ENCODE results near the gene CACNB2.

Gene CACNB2

DNA sequence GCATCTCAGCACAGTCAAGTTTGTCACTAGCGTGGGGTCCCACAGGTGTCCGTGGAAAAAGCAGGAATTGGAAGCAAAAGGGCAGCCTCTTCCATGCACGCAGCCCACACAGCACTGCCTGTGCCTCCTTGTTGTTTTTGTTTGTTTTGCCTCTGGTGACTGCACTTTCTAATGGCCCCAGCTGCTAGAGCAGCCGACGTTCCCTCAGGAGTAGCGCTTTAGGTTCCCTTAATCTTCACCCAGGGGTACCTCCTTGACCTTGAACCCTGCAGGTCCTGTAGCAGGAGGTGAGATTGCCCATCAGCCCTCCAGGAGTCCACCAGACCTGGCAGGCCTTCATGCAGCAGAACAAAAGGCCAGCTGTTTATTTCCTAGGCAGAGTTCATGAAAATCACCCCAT lies 210.1 kb downstream of the CACNB2 start:
- no peak for DNase-seq

GRCh38 chr10:18351421-18351820 lies 211.2 kb downstream of the CACNB2 start:
- DNase-seq = no peak

- DNase-seq = no peak
Measured at GRCh38 chr10:18352175-18352574, 212.0 kb downstream of the CACNB2 start.

- no peak for DNase-seq
Measured at GRCh38 chr10:18359812-18360211, 219.6 kb downstream of the CACNB2 start.

GRCh38 chr10:18362892-18363291 lies 222.7 kb downstream of the CACNB2 start:
- no peak for DNase-seq

DNA sequence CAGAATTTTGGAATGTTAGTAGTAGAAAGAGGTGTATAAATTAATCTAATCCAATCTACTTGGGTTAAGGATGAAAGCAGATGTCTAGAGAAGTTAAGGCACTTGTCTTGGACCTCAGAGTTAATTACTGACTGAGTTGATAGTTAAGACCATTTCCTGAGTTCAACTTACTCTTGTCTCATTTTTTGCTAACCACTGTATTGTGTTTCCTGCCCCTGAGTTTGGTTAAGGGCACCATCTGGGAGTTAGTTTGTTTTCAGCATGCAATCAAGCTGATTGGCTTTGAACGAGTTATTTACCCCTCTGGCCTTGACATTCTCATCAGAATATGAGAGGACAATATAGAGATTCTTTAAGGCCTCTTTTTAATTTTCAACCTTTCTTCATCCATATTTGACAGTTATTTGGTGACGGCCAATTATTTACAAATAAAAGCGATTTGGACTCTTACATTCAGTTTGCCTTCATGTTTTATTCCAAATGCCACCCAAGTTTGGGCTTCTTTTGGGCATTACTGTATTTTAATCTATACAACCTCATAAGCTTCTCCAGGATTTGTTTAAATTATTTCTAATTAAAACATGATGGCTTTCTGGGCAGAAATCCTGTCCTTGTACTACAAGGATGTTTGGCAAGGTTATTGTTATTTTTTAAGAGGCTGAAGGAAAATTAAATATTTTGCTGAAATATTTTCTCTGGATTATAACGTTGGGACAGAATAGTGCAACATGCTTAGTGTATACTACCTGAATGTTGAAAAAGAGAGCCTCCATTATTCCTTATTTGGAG lies 225.0 kb downstream of the CACNB2 start:
- no peak for DNase-seq

DNA sequence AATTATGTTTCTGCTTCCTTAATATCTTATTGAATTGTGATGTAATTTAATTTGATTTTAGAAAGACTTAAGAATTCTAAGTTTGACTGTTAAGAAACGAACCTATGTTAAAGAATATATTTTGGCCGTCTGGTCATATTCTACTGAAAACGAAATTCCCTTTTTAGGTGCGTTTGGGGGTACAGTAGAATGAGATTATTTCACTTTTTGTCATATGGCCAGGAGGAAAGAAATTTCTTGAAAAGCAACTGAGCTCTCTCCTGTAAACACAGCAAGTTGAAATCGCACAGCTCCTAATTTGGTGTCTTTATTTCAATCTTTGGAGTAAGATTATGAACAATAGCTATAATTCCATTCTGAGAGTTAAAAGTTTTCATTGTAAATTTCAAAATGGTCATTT lies 227.6 kb downstream of the CACNB2 start:
- no peak for DNase-seq

DNA sequence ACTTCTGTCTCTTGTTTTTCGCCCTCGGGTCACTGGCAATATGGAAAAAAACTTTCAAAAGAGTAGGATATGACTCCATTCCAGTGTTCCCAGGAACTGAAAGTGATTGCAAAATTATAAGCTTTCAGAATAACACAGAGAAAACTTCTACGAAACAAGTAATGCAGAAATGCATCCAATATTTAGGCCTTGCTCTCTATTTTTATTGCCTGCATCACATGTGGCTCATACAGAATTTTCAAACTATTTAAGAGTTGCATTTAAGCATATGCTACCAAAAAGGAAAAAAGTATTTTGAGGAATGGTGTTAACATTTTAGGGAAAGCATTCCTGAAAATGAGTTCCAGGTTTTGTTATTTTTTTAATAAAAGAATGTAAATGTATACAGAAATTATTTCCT lies 228.0 kb downstream of the CACNB2 start:
- peak; percentile 27 for DNase-seq

GRCh38 chr10:18368682-18369081 lies 228.5 kb downstream of the CACNB2 start:
- no peak for DNase-seq

GRCh38 chr10:18369859-18370473 lies 229.7 kb downstream of the CACNB2 start:
- no peak for DNase-seq

DNA sequence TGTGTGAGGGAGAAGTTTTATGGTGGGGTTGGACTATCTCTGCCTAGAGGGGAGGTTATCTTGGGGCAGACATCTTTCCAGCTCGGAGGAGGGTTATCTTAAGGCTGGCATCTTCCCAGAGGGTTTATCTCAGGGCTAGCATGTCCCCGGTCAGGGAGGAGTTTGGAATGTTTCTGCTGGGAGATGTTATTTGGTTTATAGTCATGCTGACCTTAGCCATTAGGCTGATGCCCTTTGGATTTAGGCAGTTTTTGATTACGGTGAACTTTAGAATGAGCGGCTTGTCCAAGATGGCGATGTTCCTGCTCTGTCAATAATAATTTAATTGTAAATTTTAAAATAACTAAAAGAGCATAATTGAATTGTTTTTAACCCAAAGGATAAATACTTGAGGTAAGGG lies 236.4 kb downstream of the CACNB2 start:
- no peak for DNase-seq

GRCh38 chr10:18377898-18378297 lies 237.7 kb downstream of the CACNB2 start:
- DNase-seq = no peak

- DNase-seq = no peak
Measured at GRCh38 chr10:18378766-18379165, 238.5 kb downstream of the CACNB2 start.

GRCh38 chr10:18381679-18382078 lies 241.5 kb downstream of the CACNB2 start:
- no peak for DNase-seq

DNA sequence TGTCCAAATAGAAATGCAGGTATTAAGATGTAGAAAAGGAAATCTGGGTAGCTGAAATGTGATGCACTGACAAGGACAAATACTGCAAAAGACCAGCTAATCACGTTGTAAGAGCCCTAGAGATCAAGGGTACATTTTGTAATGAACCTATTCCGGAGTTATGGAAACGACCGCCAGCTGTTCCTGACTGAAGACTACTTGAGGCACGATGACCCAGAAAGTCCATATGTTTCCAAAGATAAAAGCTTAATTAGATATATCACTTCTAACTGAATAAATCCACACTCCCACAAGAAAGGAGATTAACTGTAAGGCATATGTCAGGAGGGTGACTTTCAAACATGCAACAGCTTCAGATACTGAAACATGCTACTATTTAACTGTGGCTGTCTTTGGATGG lies 257.7 kb downstream of the CACNB2 start:
- no peak for DNase-seq

DNA sequence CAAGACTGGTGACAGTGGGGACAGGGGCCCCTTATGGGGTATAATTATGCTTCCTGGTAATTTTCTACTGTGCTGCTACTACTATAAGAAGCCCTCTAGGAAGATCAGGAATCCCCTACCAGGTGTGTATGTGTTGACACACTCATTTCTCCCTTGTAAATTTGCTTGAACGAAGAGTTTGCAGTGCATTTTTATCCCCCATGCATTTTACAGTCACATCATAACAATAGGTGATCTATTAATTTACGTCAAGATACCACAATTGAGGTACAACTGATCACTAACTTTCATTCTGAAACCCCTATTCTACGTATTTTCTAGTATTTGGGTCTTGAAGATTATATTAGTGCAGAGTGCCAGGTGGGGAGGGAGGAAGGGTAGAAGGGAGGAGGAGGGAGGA lies 258.9 kb downstream of the CACNB2 start:
- DNase-seq = no peak

GRCh38 chr10:18400201-18400905 lies 260.1 kb downstream of the CACNB2 start:
- DNase-seq = no peak

- no peak for DNase-seq
Measured at GRCh38 chr10:18400906-18401245, 260.7 kb downstream of the CACNB2 start.

DNA sequence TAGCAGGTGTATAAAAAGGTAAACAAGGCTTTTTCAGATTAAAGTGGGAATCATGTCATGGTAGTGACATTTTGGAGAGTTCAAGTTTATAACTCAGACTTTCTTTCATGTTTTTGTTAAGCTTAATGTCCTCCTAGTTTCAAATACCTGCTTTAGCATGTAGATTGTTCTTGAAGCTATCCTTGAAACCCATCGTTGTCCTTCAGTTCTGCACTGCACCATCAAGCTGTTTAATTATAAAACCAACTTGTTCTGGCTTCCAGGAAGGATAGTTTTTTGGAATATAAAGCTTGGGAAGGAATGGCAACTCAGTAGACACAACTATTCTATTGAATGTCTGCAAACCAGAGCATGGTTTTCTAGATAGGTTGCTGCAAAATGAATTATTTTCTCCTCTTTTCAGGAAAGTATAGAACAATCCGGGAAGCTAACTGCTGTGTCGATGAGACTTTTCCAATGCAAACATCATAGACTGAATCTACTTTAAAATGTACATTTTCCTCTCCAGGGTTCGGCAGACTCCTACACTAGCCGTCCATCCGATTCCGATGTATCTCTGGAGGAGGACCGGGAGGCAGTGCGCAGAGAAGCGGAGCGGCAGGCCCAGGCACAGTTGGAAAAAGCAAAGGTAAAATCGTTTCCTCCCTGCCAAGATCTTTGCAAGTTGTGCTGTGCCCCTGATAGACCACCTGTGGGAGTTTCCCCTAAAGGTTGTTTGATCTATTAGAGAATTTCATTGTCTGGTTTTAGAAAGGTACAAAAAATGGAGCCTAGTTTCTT lies 261.4 kb downstream of the CACNB2 start:
- no peak for DNase-seq

GRCh38 chr10:18402853-18403252 lies 262.6 kb downstream of the CACNB2 start:
- no peak for DNase-seq

- no peak for DNase-seq
Measured at GRCh38 chr10:18404530-18404929, 264.3 kb downstream of the CACNB2 start.

- no peak for DNase-seq
Measured at GRCh38 chr10:18406136-18406535, 265.9 kb downstream of the CACNB2 start.

- no peak for DNase-seq
Measured at GRCh38 chr10:18409599-18410397, 269.6 kb downstream of the CACNB2 start.
